ENCODE results near the gene APOL6. TPM values are rescaled to one million over a fixed set of nuclear protein-coding genes. Genes with fewer than 3 reads are reported as not detected.

APOL6 gene, protein sequence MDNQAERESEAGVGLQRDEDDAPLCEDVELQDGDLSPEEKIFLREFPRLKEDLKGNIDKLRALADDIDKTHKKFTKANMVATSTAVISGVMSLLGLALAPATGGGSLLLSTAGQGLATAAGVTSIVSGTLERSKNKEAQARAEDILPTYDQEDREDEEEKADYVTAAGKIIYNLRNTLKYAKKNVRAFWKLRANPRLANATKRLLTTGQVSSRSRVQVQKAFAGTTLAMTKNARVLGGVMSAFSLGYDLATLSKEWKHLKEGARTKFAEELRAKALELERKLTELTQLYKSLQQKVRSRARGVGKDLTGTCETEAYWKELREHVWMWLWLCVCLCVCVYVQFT
- total RNA-seq, result 16.2 and 18.0 TPM in 2 replicates

DNA sequence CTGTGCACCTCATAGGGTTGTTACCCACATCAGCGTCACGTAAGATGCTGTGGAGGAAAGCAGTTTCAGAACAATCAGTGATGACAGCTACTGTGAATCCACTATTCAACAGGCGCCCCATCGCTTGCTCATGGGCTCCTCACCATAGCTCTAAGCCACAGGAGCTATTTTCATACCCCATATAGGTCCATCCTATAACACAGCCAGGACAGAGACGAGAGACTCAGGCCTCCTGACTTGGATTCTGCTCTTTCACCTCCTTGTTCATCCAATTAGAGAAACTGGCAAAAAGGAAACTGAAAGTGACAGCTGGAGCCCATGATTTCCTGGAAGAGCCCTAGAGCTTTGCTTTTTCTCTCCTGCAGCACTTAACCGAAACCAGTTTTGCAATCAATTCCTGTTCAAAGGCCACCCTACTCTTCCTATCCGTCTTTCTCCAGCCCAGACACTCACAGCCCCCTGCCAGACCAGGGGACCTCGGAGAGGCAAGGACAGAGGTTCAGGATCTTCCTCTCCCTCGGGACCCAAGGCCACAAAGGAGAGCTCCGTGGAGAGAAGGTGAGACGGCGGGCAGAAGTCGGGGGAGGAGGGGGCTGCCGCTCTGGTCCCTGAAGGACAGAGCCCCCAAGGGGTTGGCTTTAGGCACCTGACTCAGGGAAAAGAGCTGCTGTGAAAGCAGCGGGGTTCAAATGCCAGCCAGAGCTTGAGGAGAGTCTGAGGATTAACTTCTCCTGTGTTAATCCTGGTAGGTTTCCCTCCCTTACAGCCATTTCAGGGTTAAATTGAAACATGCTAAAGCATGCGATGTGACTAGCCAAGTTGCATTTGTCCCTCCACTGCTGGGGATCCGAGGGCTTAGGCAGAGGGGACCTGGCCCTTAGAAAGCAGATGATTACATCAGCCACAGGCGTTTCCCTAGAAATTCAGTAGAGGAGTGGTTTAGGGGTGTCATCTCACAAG, at the start of gene APOL6:
Gene APOL6, plus strand, starts transcription at position 381 of the 960 bp plus-strand sequence. CDS start 7,980 bp downstream, outside the sequence.

DNA sequence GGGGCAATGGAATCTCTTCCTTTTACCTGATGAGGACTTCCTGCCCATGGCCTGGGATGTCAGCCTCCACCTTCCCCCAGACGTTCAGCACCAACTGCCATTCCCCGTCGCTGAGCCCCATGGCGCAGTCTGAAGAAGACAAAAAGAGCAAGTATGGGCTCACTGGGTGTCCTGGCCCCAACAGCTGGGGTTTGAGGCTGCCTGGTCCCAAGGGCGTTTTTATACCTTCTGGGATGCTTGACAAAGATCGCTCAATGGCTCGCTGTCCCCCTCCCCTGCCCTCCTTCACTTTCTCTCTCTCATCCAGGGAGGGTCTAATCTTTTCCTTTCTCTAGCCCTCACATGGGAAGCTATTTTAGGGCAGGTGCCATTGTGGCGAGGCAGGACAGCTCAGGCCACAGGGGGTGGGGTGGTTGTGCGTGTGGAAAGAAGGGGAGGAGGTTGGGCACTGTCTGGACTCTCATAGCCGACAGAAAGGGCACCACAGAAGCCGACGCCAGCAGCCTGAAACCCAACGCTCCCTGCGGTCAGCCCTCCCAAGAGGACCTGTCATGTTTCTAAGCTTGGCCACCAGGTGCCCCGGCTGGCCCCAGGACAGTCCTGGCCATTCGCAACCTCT, 31.0 kb upstream of the APOL6 start, which contains the start of gene MB:
Gene MB, minus strand, starts transcription at position 193 of the 619 bp plus-strand sequence. Its CDS starts 72 bp downstream, at position 121.

DNA sequence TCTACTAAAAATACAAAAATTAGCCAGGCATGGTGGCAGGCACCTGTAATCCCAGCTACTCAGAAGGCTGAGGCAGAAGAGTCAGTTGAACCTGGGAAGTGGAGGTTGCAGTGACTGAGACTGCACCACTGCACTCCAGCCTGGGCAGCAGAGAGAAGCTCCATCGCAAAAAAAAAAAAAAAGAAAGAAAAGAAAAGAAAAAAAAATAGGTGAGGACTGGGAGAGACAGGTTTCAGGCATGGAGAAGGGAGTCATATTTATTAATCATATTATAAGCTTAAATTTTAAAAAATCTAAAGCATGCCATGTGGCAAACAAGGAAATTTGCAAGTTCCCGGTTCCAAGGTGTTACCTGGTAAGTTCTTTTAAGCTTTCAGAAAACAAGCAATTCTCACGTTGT, 69.3 kb downstream of the APOL6 start, which contains the start of gene APOL5:
Gene APOL5, plus strand, starts transcription at position 301 of the 400 bp plus-strand sequence. Its CDS starts 0 bp downstream, at position 301.

Other genes starting within 250 kb of the APOL6 start
- 41.5 and 87.2 TPM in 2 replicates for gene MCM5, start 248.3 kb upstream of the APOL6 start, total RNA-seq
- not detected in 2 replicates for gene RASD2, start 107.6 kb upstream of the APOL6 start, total RNA-seq
- not detected in 2 replicates for gene MB, start 31.1 kb upstream of the APOL6 start, total RNA-seq
- gene APOL5, start 69.4 kb downstream of the APOL6 start, total RNA-seq, result under 0.01 TPM in 1 of 2 replicates, not detected in the other

Data from subcutaneous preadipocyte (primary cell).